ENCODE measurements around the gene MTHFD2L.

DNA sequence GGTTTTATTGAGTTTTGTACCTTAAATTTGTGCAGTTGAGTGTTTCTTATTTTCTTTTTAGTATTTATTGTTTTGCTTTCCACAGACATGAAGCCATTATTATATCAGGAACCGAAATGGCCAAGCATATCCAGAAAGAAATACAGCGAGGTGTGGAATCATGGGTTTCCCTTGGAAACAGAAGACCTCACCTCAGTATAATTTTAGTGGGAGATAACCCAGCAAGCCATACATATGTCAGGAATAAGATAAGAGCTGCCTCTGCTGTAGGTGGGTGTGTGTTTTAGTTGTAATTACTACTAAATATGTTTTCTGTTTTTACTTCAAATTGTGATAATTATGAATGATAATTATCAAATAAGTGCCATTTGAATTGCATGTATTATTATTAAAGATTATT is 16.5 kb downstream of the MTHFD2L start:
- TF ChIP-seq, protein P1, sequence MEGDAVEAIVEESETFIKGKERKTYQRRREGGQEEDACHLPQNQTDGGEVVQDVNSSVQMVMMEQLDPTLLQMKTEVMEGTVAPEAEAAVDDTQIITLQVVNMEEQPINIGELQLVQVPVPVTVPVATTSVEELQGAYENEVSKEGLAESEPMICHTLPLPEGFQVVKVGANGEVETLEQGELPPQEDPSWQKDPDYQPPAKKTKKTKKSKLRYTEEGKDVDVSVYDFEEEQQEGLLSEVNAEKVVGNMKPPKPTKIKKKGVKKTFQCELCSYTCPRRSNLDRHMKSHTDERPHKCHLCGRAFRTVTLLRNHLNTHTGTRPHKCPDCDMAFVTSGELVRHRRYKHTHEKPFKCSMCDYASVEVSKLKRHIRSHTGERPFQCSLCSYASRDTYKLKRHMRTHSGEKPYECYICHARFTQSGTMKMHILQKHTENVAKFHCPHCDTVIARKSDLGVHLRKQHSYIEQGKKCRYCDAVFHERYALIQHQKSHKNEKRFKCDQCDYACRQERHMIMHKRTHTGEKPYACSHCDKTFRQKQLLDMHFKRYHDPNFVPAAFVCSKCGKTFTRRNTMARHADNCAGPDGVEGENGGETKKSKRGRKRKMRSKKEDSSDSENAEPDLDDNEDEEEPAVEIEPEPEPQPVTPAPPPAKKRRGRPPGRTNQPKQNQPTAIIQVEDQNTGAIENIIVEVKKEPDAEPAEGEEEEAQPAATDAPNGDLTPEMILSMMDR (IDR thresholded peaks at IDR 0.05): no peak
- TF ChIP-seq POLR2A (IDR thresholded peaks at IDR 0.05): no peak
